Transverse colon (tissue), 4 donors: ENCODE data around the gene EYA2.

Experiments
- POLR2A ChIP-seq: fragments of 450-650 bp; IDR thresholded peaks from one replicate; pipeline ENCODE4 v1.6.1; 2016; ENCODE audit warnings: antibody characterized with exemption, mild to moderate bottlenecking, moderate library complexity
- POLR2AphosphoS5 ChIP-seq, 3 donors: sonication (generic); formaldehyde crosslinking; IDR thresholded peaks; one replicate each; pipeline ENCODE4 v1.6.1; 2016; ENCODE audit warnings: antibody characterized with exemption in 3 of 3
- TF ChIP-seq, protein P1 (sequence below), 5 experiments: fragments of 200-600 bp in 3 of 5; fragments of 450-650 bp in 2 of 5; sonication (generic) in 3 of 5; IDR thresholded peaks; 1 replicate in 2 of 5; 2 replicates in 3 of 5; pipeline ENCODE4 v1.5.1; 2016 to 2017; ENCODE audit warnings: antibody characterized with exemption in 5 of 5, inconsistent platforms in 3 of 5, mild to moderate bottlenecking in 2 of 5, moderate library complexity in 1 of 5

- TF ChIP-seq, protein P1, sequence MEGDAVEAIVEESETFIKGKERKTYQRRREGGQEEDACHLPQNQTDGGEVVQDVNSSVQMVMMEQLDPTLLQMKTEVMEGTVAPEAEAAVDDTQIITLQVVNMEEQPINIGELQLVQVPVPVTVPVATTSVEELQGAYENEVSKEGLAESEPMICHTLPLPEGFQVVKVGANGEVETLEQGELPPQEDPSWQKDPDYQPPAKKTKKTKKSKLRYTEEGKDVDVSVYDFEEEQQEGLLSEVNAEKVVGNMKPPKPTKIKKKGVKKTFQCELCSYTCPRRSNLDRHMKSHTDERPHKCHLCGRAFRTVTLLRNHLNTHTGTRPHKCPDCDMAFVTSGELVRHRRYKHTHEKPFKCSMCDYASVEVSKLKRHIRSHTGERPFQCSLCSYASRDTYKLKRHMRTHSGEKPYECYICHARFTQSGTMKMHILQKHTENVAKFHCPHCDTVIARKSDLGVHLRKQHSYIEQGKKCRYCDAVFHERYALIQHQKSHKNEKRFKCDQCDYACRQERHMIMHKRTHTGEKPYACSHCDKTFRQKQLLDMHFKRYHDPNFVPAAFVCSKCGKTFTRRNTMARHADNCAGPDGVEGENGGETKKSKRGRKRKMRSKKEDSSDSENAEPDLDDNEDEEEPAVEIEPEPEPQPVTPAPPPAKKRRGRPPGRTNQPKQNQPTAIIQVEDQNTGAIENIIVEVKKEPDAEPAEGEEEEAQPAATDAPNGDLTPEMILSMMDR (IDR thresholded peaks at IDR 0.05): no peak
- TF ChIP-seq POLR2AphosphoS5 (IDR thresholded peaks at IDR 0.05): no peak
- no peak for TF ChIP-seq POLR2A
Measured at GRCh38 chr20:46857061-46857831, 37.4 kb upstream of the EYA2 start.
